ENCODE results near the gene EXOC6B.
"Not testable (repeated sequence)": the region's sequence is repeated elsewhere in the genome, so short reads cannot be mapped to it uniquely, and the experiment has no call there.

EXOC6B gene

DNA sequence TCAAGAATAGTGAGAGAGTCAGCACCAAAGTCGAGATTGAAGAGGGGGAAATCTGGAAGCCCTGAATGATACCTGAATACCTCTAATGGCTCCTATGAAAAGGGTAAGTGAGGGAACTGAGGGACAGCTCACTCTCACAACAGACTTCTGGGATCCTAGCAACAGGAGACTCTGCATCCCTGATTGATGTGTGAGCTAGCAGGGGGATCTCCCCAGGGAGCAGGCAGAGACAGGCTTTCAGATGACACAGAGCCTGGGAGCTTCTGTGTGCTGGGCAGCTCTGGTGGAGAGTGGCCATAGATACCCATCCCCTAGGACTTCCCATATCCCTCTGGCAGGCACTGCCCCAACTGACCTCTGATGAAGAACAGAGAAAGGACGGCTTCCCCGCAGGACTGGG is 206.2 kb downstream of the EXOC6B start:
- DNase-seq (ENCODE audit: low read depth in 4 of 4, low spot score in 1 of 4): no peak

DNA sequence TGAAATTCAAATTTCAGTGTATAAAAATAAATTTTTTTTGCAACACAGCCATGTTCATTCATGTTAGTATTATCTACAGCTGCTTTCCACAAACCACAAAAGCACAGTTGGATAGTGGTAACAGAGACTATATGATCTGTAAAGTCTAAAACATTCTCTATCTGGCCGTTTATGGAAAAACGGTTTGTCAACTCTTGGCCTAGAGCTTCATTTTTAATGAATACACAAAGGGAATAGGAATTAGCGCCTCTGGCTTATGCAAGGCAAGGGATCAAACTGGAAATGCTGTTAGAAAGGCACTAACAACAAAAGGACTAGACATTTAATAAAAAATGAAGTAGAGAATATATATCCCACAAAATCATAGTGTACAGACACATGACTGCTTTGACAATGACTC is 211.9 kb downstream of the EXOC6B start:
- no peak for DNase-seq (ENCODE audit: low read depth in 4 of 4, low spot score in 1 of 4)

GRCh38 chr2:72612614-72613160 is 213.1 kb downstream of the EXOC6B start:
- no peak for DNase-seq (ENCODE audit: low read depth in 4 of 4, low spot score in 1 of 4)

- no peak for DNase-seq (ENCODE audit: low read depth in 4 of 4, low spot score in 1 of 4)
Observed at GRCh38 chr2:72607189-72607588, 218.6 kb downstream of the EXOC6B start.

DNA sequence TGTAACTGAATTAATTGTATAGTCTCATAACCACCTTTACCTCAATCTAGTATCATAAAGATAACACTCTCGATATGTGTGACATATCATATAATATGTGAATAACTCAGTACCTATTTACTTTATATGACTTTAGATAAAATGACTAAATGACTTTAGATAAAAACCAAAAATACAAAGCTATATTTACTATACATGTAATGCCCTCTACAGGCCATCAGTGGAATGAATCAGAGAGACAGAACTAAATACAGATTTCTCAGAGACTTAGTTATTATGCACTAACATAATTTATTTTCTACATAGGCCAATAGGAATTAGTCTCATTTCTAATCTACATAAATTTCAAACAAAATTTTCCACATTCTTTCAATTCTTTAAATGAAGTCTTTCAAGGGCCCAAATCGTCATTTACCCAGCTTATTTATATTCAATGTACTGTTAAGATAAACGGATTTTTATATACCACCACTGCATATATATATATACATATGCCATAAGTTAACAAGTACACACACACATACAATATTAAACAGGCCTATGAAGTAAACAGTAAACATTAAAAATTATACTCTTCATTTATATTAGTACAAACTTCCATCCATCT is 219.9 kb downstream of the EXOC6B start:
- no peak for DNase-seq (ENCODE audit: low read depth in 4 of 4, low spot score in 1 of 4)

- DNase-seq (ENCODE audit: low read depth in 4 of 4, low spot score in 1 of 4): no peak
Observed at GRCh38 chr2:72604468-72604867, 221.4 kb downstream of the EXOC6B start.

GRCh38 chr2:72603481-72603880 is 222.4 kb downstream of the EXOC6B start:
- DNase-seq (ENCODE audit: low read depth in 4 of 4, low spot score in 1 of 4): no peak

- no peak for DNase-seq (ENCODE audit: low read depth in 4 of 4, low spot score in 1 of 4)
Observed at GRCh38 chr2:72602711-72603110, 223.1 kb downstream of the EXOC6B start.

- DNase-seq (ENCODE audit: low read depth in 4 of 4, low spot score in 1 of 4): no peak
Observed at GRCh38 chr2:72602095-72602494, 223.7 kb downstream of the EXOC6B start.

- DNase-seq (ENCODE audit: low read depth in 4 of 4, low spot score in 1 of 4): not testable (repeated sequence)
Observed at GRCh38 chr2:72583836-72584235, 242.0 kb downstream of the EXOC6B start.

DNA sequence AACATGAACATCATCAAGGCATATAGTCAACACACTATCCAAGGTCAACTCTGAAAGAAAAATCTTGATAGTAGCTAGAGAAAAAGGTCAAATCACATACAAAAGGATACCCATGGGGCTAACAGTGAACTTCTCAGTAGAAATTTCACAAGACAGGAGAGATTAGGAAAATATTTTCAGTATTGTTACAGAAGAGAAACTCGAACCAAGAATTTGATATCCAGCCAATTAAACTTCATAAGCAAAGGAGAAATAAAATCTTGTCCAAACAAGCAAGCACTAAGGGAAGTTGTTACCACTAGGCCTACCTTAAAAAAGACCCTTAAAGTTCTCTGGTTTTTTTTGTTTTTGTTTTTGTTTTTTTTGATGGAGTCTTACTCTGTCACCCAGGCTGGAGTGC is 242.5 kb downstream of the EXOC6B start:
- no peak for DNase-seq (ENCODE audit: low read depth in 4 of 4, low spot score in 1 of 4)

DNA sequence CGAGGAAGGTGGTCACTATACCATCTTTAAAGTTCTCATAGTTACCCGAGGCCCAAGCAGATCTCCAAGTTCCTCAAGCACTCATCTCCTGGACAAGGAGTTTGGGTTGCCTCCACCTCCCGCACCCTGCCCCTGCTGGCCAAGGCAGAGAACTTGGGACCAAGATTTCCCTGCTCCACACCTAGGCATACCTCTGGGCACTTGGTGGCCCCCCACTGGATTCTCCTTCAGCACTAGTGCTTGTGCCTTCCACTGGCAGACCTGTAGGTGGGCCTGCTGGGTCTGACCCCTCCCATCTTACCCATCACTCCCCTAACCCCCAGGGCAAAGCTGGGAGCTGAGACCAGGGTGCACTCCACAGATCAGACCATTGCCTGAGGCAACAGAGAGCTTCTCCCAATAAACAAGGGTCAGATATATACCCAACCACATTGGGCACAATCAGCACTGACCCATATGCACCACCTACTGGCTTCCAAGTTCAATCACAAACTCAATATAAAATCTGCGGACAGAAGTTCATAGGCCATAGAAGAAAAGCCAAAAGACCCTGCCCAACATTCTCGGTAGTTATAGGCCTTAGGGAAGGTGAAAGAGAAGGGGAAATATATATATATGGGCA is 244.2 kb downstream of the EXOC6B start:
- DNase-seq (ENCODE audit: low read depth in 4 of 4, low spot score in 1 of 4): no peak

- DNase-seq (ENCODE audit: low read depth in 4 of 4, low spot score in 1 of 4): no peak
Observed at GRCh38 chr2:72579591-72580180, 246.1 kb downstream of the EXOC6B start.

DNA sequence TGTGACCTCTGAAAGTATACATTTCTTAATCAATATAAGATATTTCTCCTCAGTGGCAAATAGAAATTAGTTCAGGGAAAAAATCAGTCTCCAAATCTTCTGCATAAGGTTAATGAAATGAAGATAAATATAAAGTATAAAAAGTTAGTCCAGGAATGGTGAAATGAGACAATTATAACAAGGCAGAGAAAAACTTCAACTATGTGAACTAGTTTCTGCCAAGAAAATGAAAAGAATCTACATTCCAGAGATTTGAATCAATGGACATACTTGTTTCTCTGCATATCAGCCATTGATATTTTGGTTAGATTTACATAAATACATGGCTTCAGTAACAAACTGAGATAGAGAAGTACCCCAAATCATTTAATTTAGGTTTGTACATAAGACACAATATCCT is 249.0 kb downstream of the EXOC6B start:
- DNase-seq (ENCODE audit: low read depth in 4 of 4, low spot score in 1 of 4): no peak

- DNase-seq (ENCODE audit: low read depth in 4 of 4, low spot score in 1 of 4): no peak
Observed at GRCh38 chr2:72576459-72576858, 249.4 kb downstream of the EXOC6B start.

- DNase-seq (ENCODE audit: low read depth in 4 of 4, low spot score in 1 of 4): no peak
Observed at GRCh38 chr2:72574886-72575285, 250.9 kb downstream of the EXOC6B start.

- no peak for DNase-seq (ENCODE audit: low read depth in 4 of 4, low spot score in 1 of 4)
Observed at GRCh38 chr2:72573232-72573631, 252.6 kb downstream of the EXOC6B start.

GRCh38 chr2:72572501-72572900 is 253.3 kb downstream of the EXOC6B start:
- DNase-seq (ENCODE audit: low read depth in 4 of 4, low spot score in 1 of 4): no peak

- no peak for DNase-seq (ENCODE audit: low read depth in 4 of 4, low spot score in 1 of 4)
Observed at GRCh38 chr2:72570413-72570812, 255.4 kb downstream of the EXOC6B start.

DNA sequence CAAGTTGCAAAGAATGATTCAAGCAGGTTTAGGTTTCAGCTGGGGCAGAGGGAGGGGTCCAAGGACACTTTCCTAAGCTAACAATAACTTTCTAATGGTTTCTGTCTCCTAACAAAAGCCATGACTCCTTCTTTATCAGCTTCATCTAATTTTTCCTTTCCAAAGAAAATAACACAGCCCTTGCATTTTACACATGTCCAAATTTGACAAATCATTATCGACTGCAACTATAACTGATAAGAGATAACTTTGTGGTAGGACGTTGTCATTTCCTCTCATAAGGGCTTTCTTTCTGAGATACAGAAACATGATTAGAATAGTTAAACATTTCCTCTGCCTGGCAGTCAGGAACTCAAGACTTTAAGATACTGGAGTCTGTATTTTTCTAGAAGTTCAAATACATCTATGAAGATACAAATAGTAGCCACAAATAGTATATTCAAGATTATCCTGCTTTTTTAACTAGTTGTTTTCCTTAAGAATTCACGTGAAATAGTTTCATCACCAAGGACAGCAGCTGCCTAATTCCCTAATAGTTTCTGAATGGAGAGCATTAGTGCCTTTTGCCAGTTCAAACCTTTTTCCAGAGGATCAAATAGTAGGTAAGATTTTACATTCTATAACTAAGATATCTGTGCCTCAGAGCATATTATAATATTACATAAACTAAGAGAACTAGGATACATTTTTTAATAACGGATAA is 263.2 kb downstream of the EXOC6B start:
- DNase-seq (ENCODE audit: low read depth in 4 of 4, low spot score in 1 of 4): no peak

- DNase-seq (ENCODE audit: low read depth in 4 of 4, low spot score in 1 of 4): no peak
Observed at GRCh38 chr2:72561621-72562318, 264.1 kb downstream of the EXOC6B start.
